NCI-H128 (cell line): ENCODE measurements around the gene FTO.

ENCODE experiments used
- DNase-seq: peaks from one replicate; lab custom pipeline; 2025; ENCODE audit not compliant: unreplicated experiment; lab: John Stamatoyannopoulos, UW

The FTO gene

DNA sequence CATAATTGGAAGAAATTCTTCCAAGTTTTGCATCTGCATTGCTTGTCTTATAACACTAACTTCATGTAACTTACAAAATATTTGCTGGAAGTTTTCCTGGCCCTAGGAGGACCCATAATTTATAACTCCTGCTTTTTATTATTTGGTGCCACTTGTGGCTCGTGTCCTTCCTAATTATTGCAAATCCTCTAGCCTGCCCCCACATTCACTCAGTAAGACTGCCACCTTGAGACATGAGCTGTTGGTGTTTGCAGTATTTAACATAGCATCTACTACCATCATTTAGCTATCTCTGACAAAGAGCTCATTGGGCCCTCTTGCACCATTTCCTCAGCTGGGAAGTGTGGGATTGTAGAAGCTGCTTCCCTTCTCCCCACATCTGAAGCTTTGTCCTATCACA lies 49.5 kb downstream of the FTO start:
- no peak for DNase-seq

DNA sequence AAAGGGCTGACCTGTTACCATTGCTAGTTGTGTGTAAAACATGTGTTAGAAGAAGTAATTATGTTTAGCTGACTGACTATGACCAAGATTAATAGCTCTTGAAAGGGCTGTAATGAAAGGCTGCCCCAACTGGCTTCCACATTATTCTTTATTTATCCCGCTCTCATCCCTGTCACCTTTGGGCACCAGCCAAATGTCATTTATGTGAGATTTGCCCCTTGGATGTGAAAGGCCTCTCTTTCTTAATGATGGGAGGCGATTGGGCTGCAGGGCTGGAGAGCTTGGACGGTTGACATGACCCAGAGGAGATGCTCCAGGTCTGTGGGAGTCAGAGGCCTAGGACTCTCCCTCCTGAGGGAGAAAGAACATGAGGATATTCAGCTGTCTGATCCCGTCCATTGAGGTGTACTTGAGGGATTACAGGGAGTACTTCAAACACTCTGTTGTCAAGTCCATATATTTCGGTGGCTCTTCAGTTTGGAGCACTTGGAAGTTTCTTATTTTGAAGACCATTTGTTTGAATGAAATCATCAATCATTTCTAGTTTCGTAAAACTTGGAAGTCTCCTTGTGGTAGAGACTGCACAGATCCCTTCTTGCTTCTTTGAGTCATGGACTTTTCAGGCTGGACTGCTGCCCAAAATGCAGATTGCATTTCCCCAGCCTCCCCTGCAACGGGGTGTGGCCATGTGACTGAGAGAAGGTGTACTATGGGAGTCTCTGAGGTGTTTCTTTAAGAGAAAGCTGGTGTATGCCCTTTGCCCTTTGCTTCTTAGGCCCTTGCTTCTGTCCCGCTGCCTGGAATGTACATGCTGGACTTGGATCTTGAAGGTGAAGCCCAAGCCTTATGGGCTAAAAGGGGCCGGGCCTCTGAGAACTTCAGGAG lies 51.3 kb downstream of the FTO start:
- no peak for DNase-seq

DNA sequence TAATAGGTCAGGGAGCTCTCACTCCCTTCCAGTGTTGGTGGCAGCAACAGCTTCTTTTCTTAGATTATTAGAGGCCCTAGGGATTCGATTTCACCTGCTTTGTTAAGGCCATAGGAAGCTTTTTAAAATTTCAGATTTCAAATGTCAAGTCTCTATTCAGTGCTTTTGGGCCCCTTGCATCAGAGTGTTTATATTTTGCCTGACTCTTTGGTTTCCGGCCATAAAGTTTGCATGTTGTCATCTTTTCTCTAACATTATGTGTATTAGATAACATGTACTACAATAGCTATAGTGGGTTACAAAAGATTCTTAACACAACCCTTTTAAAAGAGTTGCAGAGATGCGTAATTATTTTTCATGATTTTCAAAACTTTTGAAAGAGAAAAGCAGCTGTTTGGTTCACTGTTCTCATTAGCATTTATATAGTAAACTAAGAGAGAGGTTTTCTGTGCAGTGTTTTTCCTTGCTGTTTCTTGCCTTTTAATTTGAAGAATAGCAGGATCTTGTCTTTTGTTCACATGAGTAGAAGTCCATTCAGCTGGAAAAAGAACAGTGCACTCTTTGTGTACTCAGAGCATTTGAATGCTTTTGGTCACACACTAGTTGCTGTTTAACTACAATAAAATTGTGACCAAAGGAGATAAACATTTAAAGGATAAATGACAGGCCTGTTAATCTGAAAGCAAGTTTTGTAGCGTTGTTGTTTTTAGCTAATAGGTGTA lies 52.5 kb downstream of the FTO start:
- DNase-seq, result no peak

DNA sequence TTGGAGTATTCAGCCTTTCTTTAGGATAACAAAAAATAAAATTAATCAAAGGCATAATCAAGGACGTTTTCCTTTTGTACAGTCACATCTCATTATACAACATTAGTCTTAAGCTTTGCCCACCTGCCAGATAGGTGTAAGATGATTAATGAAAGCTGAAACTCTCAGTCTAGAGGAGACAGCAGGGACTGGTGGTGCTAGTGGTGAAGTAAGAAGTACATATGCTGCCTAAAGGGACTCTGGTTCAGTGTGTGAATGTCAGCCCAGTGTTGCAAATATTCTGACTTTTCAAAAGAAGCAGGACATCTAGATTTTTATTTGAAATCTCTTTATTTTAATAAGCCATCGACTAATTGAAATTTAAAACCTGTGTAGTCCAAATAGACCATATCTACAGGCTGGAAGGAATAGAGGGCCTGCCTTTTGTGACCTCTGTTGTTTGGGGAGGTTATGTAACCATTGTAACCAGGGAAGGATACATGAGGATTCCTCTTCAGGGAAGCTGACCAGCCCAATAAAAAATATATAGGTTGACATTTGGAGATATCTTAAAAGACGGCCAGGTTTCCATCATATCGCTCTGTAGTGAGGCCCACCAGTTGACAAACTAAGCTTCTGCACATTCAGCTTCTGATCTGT lies 54.1 kb downstream of the FTO start:
- DNase-seq, result no peak

DNA sequence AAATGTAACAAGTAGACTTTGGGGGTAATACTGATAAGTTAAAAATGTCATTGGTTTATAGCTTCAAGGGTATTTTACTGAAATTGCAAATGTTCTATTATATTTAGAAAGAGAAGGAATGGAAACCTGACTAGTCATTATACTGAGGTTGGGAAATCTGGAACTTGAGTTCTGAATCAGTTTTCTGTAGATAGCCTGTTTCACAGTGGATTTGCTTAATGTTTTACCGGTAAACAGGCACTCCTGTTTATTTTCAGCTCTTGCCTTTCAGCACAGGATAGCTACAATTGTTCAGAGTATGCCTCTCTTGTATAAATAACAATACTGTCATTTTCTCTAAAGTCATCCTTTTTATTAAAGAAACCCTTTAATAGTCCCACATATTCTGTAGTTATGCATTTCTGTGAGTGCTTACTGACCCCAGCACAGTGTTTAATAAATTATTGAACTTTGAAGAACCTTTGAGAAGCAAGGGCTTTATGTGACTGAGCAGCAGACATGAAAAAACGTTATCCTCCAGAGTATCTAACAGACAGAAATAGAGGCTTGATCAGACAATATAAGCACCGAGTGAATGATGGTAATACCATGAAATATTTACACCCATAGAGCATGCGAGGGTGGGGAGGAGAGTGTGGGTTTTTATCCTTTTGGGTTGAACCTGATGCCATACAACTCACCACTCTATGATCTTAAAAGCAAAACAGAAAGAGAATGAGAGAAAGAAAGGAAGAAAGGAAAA lies 58.2 kb downstream of the FTO start:
- no peak for DNase-seq

DNA sequence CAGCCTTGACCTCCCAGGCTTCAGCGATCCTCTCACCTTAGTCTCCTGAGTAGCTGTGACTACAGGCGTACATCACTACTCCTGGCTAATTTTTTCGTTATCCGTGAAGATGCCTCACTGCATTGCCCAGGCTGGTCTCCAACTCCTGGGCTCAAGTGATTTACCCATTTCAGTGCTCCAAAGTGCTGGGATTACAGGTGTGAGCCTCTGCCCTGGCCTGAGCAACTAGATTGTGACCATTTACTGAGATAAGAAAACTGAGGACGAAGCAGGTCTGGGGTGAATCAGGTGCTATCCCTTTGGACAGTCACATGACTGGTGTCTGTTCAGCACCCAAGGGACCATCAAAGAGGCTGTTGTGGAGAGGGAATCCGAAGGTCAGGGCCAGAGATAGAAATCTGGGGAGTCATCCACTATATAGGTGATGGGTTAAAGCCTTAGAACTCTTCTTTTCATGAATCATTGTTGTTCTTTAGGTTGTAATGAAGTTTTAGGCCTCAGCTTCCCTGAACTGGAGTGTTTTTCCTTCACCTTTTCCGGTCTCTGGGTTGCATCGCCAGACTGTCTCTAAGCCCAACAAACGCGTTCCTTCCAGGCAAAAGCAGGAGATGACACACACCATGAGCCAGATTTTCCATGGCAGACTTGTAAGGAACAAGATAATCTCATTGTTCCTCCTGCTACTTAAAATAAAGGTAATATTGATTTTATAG lies 62.5 kb downstream of the FTO start:
- no peak for DNase-seq

DNA sequence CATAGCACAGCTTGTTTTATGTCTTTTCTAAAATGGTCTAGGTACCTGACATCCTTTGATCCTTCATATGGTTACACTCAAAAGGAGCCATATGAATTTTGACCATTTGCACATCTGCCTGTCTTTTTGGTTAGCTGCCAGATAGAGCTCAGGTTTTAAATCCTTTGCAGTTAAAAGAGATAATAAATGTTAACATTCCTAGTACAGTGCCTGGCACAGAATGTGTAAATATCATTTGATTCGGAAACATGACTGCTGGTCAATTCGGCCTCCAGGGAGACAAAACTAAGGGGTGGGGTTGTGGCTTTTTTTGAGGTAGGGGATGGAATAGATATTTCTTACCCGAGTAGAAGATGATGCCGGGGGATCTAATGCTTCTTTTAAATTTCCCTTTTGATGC lies 64.2 kb downstream of the FTO start:
- no peak for DNase-seq

DNA sequence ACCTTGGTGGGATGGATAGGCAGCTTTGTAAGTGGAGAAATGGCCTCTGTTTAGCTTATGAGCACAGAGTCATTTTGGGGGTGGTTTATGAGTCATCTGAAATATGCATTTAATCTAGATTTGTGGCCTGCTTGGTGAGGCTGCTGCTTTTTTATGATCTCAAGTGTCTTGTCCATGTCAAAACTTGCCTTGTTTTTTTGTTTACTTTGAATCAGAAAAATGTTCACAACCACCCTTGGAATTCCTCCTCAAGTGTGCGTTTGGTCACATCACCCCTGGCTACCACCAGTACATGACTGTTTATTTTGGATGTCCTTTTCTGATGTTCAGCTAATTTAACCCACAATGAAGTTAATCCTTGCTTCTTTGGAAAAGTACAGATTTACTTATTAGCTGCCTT lies 64.6 kb downstream of the FTO start:
- no peak for DNase-seq

DNA sequence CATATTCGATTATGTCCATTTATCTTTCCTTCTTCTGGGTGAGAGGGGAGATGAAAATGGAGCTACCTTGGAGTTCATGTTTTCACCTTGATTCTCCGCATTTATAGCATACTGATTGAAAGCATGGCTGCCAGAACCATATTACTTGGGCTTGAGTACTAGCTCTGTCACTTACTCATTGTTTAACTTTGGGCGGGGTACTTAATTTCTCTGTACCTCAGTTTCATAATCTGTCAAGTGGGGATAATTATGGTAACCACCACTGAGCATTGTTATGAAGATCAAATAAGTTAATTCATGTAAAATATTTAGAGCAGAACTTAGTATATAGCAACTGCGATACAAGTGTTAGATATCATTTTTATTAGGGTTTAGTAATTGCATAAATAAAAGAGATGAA lies 65.2 kb downstream of the FTO start:
- no peak for DNase-seq

DNA sequence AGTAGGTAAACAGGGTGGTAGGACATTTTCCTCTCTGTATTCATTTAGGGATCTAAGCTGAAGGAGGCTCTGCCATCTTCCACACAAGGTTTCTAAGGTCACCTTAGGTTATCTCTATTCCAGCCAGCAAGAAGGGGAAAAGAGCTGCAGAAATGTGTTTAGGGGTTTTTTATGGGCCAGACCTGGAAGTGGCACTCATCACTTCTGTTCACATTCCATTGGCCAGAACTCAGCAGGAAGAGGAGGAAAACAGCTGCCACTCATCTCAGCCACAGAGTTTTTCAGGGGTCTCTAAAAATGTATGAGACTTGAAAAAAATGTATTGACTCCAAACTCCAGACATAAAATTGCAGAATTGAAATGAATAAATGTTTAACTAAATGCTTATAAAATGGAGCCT lies 65.8 kb downstream of the FTO start:
- DNase-seq, result no peak

DNA sequence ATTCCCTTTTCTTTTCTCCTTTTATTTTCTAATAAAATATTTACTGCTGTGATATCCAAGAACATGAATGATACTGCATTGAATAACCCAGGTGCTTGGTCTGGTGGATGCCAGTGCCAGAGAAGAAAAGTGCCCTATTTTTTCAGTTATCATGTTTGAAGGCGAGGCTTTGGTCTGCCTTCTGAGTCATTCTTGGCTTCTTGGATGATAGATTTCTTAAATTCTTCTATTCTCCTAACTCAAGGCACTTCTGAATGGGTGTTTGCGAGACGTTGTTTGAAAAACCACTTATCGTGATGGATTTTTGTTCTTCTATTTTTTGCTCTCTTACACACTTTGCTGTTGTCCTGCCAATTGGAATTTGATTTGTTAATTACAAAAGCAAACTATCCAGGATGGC lies 66.7 kb downstream of the FTO start:
- no peak for DNase-seq

DNA sequence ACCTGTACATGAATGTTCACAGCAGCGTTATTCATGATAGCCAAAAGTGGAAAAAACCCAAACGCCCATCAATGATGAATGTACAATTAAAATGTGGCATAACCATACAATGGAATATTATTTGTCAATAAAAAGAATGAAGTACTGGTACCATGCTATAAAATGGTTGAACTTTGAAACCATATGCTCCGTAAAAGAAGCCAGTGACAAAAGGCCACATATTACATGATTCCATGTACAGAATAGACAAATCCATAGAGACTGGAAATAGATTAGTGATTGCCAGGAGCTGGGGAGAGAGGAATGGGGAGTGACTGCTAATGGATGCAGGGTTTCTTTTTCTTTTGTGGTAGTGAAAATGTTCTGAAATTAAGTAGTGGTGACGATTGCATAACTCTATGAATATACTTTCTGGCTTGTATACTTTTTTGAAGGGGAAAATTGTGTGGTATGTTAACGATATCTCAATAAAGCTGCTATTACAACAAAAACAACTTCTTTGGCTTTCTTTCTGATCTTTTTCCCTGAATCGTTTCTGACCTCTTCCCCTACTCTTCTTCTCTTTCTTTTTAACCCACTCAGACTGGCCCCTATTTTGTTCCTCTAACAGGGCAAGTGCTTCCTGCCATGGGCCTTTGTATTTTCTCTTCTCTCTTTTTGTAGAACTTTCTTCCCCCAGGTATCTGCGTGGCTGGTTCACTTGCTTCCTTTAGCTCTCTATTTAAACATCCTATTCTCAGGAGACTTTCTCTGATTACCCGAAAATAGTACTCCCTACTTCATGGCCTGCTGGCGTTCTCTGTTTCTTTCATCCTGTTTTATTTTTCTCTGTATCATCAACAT lies 67.9 kb downstream of the FTO start:
- DNase-seq, result no peak

DNA sequence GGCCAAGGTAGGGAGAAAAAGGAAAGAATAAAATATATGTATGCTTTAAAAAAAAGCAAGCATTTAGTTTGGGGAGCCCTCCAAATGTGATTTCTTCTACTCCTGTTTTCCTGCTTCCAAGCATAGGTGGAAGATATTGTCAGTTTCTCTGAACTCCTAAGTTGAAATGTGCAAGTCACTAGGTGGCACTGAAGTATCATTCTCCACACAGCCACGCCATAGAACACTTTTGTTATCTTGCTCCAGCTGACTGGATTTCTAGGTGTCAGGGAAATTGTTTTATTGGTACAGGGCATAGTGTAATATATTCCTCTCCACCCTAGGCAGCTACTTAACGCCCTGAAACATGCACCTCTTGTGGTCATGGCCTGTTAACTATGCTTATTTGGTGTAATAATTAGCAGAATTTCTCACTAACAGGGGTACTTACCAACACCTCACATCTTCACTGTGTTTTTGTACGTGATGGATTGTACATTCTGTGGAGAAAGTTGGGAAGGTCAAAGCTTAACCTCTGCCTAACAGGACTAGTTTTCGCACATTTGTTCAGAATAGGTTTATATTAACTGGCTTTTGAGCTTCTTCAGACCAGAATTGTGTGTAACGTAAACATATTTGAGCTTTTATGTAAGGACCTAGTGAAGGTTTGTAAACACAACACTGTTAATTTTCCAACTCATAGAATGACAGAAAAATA lies 69.3 kb downstream of the FTO start:
- peak; percentile 38 for DNase-seq

DNA sequence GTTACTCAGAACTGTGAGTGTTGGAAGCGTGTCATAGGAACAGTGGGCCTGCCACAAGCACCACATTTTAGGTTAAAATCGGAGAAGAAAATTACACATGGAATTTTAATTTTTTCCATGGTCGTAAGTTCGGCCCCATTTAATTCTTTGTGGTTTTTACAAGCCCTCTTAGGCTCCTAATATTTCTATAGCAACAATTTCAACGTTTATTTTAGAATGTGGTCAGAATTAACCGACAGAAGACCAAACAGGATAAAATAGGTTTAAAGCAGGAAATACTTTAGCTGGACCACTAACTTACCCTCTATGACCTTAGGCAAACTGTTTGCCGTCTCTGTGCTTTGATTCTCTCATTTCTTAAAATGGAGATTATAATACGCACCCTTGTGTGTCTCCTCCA lies 69.9 kb downstream of the FTO start:
- DNase-seq, result no peak

DNA sequence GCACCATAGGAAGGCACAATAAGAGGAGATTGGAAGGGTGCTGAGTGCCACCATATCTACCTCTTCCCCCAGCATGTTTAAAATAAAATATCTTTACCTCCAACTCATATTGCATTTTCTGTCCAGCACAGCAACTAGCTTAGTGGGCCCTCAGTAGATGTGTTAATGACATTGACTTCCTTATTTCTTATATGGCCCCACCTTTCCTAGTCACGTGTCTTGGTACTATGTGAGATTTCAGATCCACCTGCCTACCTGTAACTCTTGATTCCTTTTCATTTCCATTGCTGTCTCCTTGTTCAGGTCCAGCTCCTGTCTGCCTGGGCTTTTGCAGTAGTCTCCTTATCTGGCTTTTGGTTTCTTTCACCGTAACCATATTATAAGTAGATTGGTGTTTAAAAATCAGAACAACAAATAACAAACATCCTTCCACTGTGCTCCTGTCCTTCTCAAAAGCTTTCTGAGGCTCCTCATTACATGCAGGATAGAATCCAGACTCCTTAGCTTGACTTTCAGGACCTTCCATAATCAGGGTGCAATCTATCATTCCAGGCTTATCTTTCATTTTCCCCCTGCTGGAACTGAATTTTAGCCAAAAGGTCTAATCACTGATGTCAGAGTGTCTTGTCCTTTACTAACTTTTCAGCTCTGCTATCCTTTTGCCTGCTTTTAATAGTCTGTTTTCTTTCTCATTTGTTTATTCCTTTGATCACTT lies 71.3 kb downstream of the FTO start:
- no peak for DNase-seq

DNA sequence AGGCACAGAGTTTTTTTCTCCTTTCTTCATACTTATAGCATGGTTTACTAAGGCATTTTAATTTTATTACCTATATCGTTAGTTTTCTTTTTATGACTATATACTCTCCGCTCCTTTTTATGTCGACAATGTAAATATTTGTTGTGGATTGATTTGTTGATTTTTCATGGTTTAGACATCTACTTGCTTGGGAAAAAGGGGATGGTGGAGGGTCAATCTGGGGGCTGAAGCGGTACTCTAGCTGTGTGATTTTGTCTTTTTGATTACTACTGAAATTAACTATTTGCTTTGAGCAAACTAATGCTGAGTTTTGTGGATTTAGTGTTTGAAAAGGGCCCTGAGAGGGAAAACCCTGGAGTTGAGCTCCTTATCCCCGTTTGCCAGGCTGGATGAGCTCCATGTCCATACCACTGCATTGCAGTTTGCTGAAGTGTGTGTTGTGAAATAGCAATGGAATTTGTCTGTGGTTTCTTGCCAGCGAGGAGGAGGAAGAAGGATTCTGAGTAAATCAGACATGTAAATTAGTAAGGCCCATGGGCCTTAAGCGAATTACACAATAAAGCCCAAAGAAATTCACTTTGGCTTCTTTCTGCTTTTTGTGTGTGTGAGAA lies 72.0 kb downstream of the FTO start:
- no peak for DNase-seq

DNA sequence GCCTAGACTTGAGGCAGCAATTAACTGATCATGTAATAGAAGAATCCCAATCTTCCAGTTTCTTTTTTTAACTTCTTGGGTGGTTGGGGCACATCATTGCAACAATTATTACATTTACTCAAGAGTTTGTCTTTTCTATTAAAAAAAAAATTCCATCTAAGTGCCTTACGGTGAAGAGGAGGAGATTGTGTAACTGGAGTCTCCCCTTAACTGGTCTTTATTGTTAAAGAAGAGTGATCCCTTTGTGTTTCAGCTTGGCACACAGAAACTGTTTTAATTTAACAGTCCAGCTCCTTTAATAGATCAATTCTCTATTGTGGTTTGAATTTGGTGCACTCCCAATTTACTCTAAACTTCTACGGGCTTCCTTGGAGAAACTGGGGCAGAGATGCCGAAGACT lies 75.2 kb downstream of the FTO start:
- no peak for DNase-seq

DNA sequence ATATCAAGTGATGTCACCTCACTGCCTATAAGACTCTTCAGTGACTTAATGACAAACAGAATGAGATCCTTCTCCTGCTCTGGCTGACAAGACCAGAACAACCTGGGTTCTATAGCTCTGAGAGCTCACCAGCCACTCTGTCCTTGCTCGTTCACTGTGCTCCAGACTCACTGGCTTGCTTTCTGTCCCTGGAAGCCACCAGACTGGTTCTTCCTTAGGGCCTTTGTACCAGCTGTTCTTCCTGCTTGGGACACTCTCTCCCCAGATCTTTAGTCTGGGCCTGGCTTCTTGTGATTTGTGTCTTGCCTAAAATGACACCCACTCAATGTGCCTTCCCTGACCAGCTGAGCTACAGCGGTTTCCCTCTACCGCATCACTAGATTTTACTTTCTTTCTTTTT lies 76.1 kb downstream of the FTO start:
- no peak for DNase-seq
